Measurements from ENCODE around the gene PTPRG.
A peak's percentile ranks its signal among the peaks of the same experiment; 100 is the strongest.

PTPRG gene

DNA sequence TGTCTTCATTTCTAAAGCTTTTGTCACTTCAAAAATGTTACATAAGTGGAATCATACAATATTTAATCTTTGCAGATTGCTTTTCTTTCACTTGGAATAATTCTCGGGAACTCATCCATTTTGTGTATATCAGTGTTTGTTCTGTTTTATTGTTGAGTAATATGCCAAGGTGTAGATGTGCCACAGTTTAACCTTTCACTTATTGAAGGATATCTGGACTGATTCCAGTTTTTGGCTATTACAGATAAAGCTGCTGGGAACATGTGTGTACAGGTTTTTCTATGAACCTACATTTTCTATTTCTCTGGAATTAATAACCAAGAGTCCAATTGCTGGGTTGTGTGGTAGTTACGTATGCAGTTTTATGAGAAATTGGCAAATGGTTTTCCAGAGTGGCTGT, 334.9 kb downstream of the PTPRG start:
- no peak for DNase-seq (ENCODE audit: low read depth)

GRCh38 chr3:61897848-61898247, 336.5 kb downstream of the PTPRG start:
- no peak for DNase-seq (ENCODE audit: low read depth)

DNA sequence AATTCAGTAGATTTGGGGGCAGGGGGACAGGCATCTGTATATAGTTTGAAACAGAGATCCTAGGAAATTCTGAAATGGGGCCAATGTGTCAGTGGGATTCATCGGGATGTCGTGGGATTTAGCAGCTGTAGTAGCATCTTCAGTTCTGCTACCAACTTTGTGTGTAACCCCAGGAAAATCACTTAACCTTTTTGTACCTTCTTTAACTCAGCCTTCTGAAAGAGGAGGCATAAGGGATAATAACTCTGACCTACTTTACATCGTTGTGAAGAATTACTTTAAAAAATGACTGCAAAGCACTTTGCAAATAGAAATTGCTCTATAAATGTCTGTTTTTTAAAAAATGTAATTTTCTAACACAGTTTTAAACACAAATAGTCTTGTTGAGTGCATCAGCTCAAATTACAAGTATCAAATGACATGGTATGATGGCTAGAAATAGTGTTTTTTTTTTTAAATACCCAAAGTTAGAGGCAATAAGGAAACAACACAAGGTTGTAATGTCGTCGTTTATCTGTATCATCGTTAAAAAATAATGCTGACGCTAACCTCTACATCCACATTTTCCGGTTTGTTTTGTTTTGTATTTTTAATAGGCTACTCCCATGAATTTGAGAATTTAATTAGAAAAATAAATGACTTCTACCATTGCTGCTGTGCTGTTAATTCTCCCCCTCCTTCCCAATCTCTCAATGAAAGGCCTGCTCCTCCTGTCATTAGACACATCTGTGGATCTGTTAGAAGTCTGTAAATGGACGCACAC, 338.5 kb downstream of the PTPRG start:
- DNase-seq (ENCODE audit: low read depth) = no peak

DNA sequence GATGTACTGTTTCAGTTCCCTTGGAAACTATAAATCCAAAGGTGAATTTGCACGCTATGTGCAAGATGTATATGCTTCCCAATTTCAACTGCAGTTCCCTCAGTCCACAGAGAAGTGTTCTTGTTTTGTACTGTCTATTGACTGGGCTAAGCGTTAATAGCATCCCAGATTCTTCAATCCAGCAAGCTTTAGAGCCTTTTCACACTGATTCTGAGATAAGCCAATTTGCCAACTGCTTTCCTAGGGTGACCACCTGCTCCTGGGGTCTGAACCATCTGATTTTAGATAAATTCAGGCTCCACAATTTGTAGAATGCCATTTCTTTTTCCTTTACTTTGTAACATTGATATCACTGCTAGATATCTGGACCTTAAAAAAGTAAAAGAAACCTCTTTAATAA, 340.1 kb downstream of the PTPRG start:
- DNase-seq (ENCODE audit: low read depth) = no peak

- DNase-seq (ENCODE audit: low read depth) = no peak
These were observed 340.6 kb downstream of the PTPRG start for GRCh38 chr3:61901986-61902385.

- no peak for DNase-seq (ENCODE audit: low read depth)
These were observed 341.7 kb downstream of the PTPRG start for GRCh38 chr3:61903074-61903473.

DNA sequence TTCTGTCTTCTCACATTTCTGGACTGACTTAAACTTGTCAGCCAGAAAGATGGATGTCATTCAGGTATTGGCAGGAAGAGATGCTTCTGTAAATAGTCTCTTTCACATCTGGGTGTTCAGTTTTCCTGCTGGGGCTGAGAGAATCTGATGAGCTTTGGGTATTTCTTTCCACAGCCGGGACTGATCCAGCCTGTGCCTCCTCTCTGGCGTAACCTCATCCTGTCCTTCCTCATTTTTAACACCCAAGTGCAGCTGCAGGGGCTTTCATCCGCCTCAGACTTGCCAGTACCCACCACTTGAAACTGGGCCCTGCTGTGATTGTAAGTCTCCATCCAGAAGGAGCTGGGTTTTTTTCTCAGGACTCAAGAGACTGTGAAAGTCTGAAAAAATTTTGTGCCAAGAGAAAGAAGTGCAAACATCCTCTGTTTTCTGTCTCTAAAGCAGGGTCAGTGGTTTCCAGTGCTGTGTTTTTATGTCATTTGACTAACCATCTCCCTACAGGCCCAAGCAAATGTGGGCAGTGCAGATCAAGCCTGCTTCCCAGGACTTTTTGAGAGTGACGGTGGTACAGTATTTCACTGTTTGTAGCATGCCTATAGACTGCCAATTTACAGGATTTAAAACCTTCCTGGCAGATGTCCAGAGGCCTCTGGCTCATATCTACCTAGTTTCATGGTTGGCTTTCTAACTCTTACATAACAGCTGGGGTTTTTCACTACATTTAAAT, 342.7 kb downstream of the PTPRG start:
- no peak for DNase-seq (ENCODE audit: low read depth)

- no peak for DNase-seq (ENCODE audit: low read depth)
These were observed 345.9 kb downstream of the PTPRG start for GRCh38 chr3:61907210-61907795.

DNA sequence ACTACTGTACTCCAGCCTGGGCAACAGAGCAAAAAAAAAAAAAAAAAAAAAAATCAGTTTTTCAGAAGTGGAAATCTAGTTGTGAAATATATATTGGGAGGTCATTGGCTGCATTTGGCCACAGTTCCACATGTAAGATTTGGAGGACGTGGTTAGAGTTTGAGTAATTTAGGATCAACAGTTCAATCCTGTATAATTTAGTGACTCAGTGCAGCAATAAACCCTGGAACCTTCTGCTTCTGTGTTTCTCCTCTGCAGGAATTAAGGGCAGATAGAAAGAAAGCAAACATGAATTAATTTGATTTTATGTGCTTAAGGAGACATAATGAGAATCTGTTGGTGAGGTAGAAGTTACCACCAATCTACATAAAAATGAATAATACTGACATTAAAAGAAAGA, 347.0 kb downstream of the PTPRG start:
- DNase-seq (ENCODE audit: low read depth) = peak; percentile 28

DNA sequence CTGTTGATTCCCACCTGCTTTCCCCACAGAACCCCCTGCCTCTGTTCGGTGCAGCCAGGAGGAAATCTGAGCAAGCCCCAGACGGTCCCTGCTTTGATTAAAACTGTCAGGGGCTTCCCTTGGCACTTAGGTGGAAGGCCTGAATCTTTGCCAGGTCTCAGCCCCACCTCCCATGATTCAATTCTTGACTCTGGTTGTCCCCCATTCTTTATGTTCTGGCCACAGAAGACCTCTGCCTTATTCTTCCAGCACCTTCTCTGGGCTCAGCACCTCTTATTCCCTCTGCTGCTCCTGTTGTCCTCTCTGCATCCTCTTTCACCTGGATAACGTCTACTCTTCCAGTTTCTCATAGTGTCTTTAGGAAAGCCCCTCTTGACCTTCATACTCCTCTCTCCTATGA, 349.4 kb downstream of the PTPRG start:
- no peak for DNase-seq (ENCODE audit: low read depth)

DNA sequence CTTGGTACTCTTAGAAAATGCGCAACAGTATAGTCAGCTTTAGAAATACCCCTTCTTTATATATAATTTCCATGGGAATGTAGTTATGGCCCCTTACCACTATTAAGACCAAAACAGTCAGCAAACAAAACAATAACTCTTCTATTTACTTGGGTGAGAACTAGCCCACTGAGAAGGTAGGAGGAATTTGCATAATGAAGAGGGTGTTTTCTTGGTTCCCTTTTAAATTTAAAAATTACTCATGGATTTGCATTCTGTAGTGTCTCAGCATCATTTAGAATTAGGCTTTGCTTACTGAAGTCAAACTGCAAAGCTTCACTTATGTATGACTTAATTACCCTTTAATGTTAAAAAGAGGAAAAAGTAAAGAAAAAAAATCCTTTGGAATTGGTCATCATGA, 350.8 kb downstream of the PTPRG start:
- no peak for DNase-seq (ENCODE audit: low read depth)

GRCh38 chr3:61913701-61914100, 352.3 kb downstream of the PTPRG start:
- DNase-seq (ENCODE audit: low read depth) = no peak

DNA sequence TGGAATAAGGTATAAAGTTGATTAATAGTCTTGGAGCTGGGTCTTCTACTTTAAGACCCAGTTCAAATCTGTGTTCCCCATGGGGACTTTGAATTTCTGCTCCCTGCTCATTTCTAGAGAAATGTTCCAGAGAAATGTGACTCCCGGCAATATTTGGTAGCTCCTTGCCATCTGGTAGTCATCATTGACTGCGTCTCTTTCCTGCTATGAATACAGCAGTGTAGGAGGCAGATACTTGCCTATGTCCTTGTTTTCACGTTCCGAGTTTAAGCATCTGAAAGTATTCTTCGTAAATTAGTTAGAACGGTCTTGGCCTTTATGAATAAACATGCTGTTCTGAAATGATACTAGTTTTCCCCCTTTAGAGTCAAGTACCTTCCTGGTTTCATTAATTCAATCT, 352.9 kb downstream of the PTPRG start:
- no peak for DNase-seq (ENCODE audit: low read depth)

- DNase-seq (ENCODE audit: low read depth) = no peak
These were observed 353.9 kb downstream of the PTPRG start for GRCh38 chr3:61915296-61915695.

DNA sequence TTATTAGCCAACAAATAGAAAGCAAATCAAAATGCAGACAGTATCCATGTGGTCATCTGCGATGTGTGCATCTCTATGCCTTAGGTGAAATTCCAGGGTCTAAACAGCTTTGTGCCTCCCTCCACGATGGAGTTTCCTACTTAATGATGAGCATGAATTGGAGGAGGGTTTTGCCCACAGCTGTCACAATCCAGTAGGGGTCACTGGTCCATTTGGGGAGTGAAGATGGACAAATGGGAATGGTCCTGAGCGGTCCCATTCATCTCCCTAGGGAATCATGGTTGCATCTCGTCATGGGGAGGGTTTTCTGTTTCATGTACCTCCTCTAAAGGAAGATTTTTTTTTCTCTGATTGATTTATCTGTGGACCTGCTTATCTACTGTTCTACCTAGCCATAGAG, 358.0 kb downstream of the PTPRG start:
- DNase-seq (ENCODE audit: low read depth) = no peak

DNA sequence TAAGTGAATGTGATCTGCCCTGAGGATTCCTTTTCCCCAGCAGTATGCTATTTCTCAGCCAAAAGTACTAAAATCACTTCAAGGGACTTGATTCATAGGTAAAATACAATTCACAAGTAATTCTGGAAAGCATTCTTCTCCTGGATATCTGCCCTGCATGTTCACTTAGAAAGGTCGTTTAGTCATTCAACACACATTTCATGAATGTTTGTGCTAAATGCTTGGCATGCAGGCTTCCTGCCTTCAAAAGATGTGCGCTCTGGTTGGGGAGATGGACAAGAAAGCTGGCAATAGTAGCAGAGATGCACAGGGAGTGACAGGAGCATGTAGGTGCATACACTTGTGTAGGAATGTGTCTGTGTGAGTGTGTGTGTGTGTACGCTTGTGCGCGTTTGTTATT, 360.7 kb downstream of the PTPRG start:
- DNase-seq (ENCODE audit: low read depth) = no peak

DNA sequence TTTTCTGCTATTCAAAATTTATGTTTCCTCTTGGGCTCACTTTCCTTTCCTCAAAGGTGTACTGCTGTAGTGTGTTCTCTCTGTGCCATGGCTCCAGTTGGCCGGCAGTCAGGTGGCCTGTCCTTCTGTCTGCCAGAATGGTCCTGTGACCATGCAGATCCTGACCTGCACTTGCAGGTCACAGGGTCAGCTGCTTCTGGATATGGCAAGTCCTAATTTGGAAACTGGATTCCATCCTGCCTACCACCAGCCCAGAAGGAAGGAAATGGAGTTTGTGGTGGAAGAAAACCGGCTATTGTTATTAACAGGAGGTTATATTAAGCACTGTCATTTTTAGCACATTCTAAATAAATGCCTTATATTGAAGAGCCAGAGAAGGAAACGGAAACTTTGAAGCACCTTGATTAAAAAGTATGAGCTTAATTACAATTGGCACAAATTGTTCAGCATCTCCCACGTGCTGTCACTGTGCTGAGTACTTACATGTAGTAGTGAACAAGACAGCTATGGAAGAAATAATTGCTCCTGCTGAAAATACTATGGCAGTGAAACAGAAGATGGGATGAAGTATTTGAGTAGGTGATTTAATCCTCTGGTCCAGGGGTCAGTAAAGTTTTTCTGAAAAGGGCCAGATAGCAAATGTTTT, 362.8 kb downstream of the PTPRG start:
- DNase-seq (ENCODE audit: low read depth) = no peak

- no peak for DNase-seq (ENCODE audit: low read depth)
These were observed 363.6 kb downstream of the PTPRG start for GRCh38 chr3:61924991-61925390.

- DNase-seq (ENCODE audit: low read depth) = no peak
These were observed 364.4 kb downstream of the PTPRG start for GRCh38 chr3:61925721-61926120.

- DNase-seq (ENCODE audit: low read depth) = peak; percentile 41
These were observed 365.6 kb downstream of the PTPRG start for GRCh38 chr3:61926923-61927322.

- no peak for DNase-seq (ENCODE audit: low read depth)
These were observed 366.0 kb downstream of the PTPRG start for GRCh38 chr3:61927332-61927731.

GRCh38 chr3:61928039-61928438, 366.7 kb downstream of the PTPRG start:
- no peak for DNase-seq (ENCODE audit: low read depth)

GRCh38 chr3:61928776-61929314, 367.5 kb downstream of the PTPRG start:
- no peak for DNase-seq (ENCODE audit: low read depth)
